Smooth muscle cell (in vitro differentiated cells): Measurements from ENCODE around the gene CHST3. TPM values are rescaled to one million over a fixed set of nuclear protein-coding genes. Genes with fewer than 3 reads are reported as not detected.
"Not testable (repeated sequence)": the region's sequence is repeated elsewhere in the genome, so short reads cannot be mapped to it uniquely, and the experiment has no call there.

Source experiments
- DNase-seq: peaks from one replicate; lab custom pipeline; 2025; ENCODE audit not compliant: unreplicated experiment; lab: John Stamatoyannopoulos, UW
- H2AFZ ChIP-seq: fragments of 200-600 bp; sonication (generic); 2 replicates; pipeline ENCODE4 v1.6.0; 2016; ENCODE audit warnings: antibody characterized with exemption, low read depth, mild to moderate bottlenecking
- H3F3A ChIP-seq: fragments of 200-600 bp; sonication (generic); 2 replicates; pipeline ENCODE4 v1.6.0; 2017; ENCODE audit warnings: antibody characterized with exemption, low read depth
- H3K27ac ChIP-seq: fragments of 200-600 bp; sonication (generic); 2 replicates; pipeline ENCODE4 v1.5.1; 2016; ENCODE audit warnings: low read depth, mild to moderate bottlenecking
- H3K27me3 ChIP-seq: fragments of 200-600 bp; sonication (generic); 2 replicates; pipeline ENCODE4 v1.6.1; 2016; ENCODE audit warnings: low read depth, mild to moderate bottlenecking
- H3K36me3 ChIP-seq: fragments of 200-600 bp; sonication (generic); 2 replicates; pipeline ENCODE4 v1.5.1; 2016; ENCODE audit warnings: low read depth
- H3K4me1 ChIP-seq: fragments of 200-600 bp; sonication (generic); 2 replicates; pipeline ENCODE4 v1.5.1; 2016; ENCODE audit warnings: low read depth
- H3K4me2 ChIP-seq: fragments of 200-600 bp; sonication (generic); 2 replicates; pipeline ENCODE4 v1.6.0; 2016; ENCODE audit warnings: mild to moderate bottlenecking
- H3K4me3 ChIP-seq: fragments of 200-600 bp; sonication (generic); 2 replicates; pipeline ENCODE4 v1.5.1; 2016; ENCODE audit warnings: mild to moderate bottlenecking
- H3K79me2 ChIP-seq: fragments of 200-600 bp; sonication (generic); 2 replicates; pipeline ENCODE4 v1.6.0; 2016; ENCODE audit warnings: low read depth, mild to moderate bottlenecking
- H3K9ac ChIP-seq: fragments of 200-600 bp; sonication (generic); 2 replicates; pipeline ENCODE4 v1.6.0; 2016; ENCODE audit warnings: low read depth
- H3K9me3 ChIP-seq: fragments of 200-600 bp; sonication (generic); replicated peaks from 2 replicates; pipeline ENCODE4 v1.5.1; 2016; ENCODE audit warnings: low read depth
- H4K20me1 ChIP-seq: fragments of 200-600 bp; sonication (generic); 2 replicates; pipeline ENCODE4 v1.6.0; 2016; ENCODE audit warnings: low read depth
- CTCF ChIP-seq: fragments of 200-600 bp; sonication (generic); IDR thresholded peaks from 2 replicates; pipeline ENCODE4 v1.5.1; 2017; ENCODE audit warnings: borderline replicate concordance, mild to moderate bottlenecking, antibody characterized with exemption; ENCODE audit not compliant: insufficient read depth, poor library complexity, severe bottlenecking
- WGBS: methylation state at CpG from one replicate; pipeline ENCODE4 v1.1.7; 2016; ENCODE audit warnings: low lambda C conversion rate; 5-methylcytosine and 5-hydroxymethylcytosine counted together
- polyA plus RNA-seq: library from polyadenylated mRNA; unstranded; fragments of >200 nt; fragmentation: Nextera tagmentation; extraction: Ambion mirVana; gene quantifications from 2 replicates; pipeline ENCODE4 v1.2.1, GENCODE V29; 2016
- total RNA-seq: library from RNA; depleted of rRNA; stranded (reverse); fragments of >200 nt; gene quantifications from 2 replicates; pipeline ENCODE4 v1.2.3, GENCODE V29; 2014

Gene CHST3
- total and polyA plus RNA-seq, 2 experiments from 2014 or later, result 7.0 to 10.6 TPM

- peaks cover 25% of the 10 kb centered on the region for H3K4me1 ChIP-seq
- no peaks in the 10 kb centered on the region for H3K36me3 ChIP-seq
- no peak overlapping the region for H3K4me3 ChIP-seq
- no peak for DNase-seq
- H4K20me1 ChIP-seq, result peaks cover 61% of the 10 kb centered on the region
- no peak for TF ChIP-seq CTCF
- 42% methylated on average over 6 of the region's 6 CpGs for WGBS
- peak overlapping the region; percentile 59 for H3K4me2 ChIP-seq
- peak overlapping the region; percentile 85 for H3K27ac ChIP-seq
- peak overlapping the region; percentile 44 for H3K9ac ChIP-seq
- H2AFZ ChIP-seq, result no peak overlapping the region
- peaks cover 63% of the 10 kb centered on the region for H3K79me2 ChIP-seq
- H3K9me3 ChIP-seq, result no peaks in the 10 kb centered on the region
- no peaks in the 10 kb centered on the region for H3K27me3 ChIP-seq
- peaks cover 18% of the 10 kb centered on the region for H3F3A ChIP-seq
Observed at GRCh38 chr10:71974489-71975021, 10.4 kb downstream of the CHST3 start.

GRCh38 chr10:71975087-71975870 is 11.1 kb downstream of the CHST3 start:
- no peaks in the 10 kb centered on the region for H3K9me3 ChIP-seq
- H3K79me2 ChIP-seq, result peaks cover 66% of the 10 kb centered on the region
- H3K4me3 ChIP-seq, result no peak overlapping the region
- WGBS, result 96% methylated on average over 15 of the region's 15 CpGs
- H3K4me1 ChIP-seq, result peaks cover 21% of the 10 kb centered on the region
- no peak overlapping the region for H3K9ac ChIP-seq
- no peak overlapping the region for H2AFZ ChIP-seq
- H3K27ac ChIP-seq, result peak overlapping the region; percentile 85
- TF ChIP-seq CTCF, result no peak
- H4K20me1 ChIP-seq, result peaks cover 61% of the 10 kb centered on the region
- H3K27me3 ChIP-seq, result no peaks in the 10 kb centered on the region
- peak overlapping the region; percentile 3 for H3K4me2 ChIP-seq
- no peaks in the 10 kb centered on the region for H3K36me3 ChIP-seq
- peaks cover 18% of the 10 kb centered on the region for H3F3A ChIP-seq
- DNase-seq, result no peak

GRCh38 chr10:71975871-71976725 is 11.9 kb downstream of the CHST3 start:
- Histone ChIP-seq H4K20me1 (peaks cover 61% of the 10 kb centered on the region), H3K9me3 (no peaks in the 10 kb centered on the region), H3K27me3 (no peaks in the 10 kb centered on the region), H3K79me2 (peaks cover 61% of the 10 kb centered on the region), H3K27ac (peak overlapping the region; percentile 85), H3K4me3 (no peak overlapping the region), H3K36me3 (no peaks in the 10 kb centered on the region), H3K4me1 (peaks cover 28% of the 10 kb centered on the region), H3K4me2 (peak overlapping the region; percentile 3), H3K9ac (no peak overlapping the region), H3F3A (peaks cover 18% of the 10 kb centered on the region), H2AFZ (no peak overlapping the region)
- WGBS, result 58% methylated on average over 12 of the region's 12 CpGs
- no peak for DNase-seq
- no peak for TF ChIP-seq CTCF

- not testable (repeated sequence) for H3K27ac ChIP-seq, H3K36me3 ChIP-seq, H2AFZ ChIP-seq, DNase-seq, H3K9me3 ChIP-seq, H3K9ac ChIP-seq, H3K27me3 ChIP-seq, H3K4me2 ChIP-seq, H3K4me3 ChIP-seq
- Histone ChIP-seq H3K79me2 (peaks cover 51% of the 10 kb centered on the region), H3K4me1 (peaks cover 38% of the 10 kb centered on the region), H4K20me1 (peaks cover 65% of the 10 kb centered on the region), H3F3A (peaks cover 25% of the 10 kb centered on the region)
- WGBS, result 100% methylated on average over 1 of the region's 1 CpG
Observed at GRCh38 chr10:71977614-71977903, 13.4 kb downstream of the CHST3 start.
